Middle frontal gyrus (tissue), 1 donor: ENCODE measurements around the gene HES3.
"Not testable (repeated sequence)": the region's sequence is repeated elsewhere in the genome, so short reads cannot be mapped to it uniquely, and the experiment has no call there.

Experiments
- DNase-seq: peaks from one replicate; pipeline ENCODE4 v3.0.0-alpha.2; 2015; ENCODE audit warnings: low spot score; ENCODE audit errors: extremely low spot score

The HES3 gene

GRCh38 chr1:6218375-6219164 lies 25.4 kb upstream of the HES3 start:
- DNase-seq, result no peak

DNA sequence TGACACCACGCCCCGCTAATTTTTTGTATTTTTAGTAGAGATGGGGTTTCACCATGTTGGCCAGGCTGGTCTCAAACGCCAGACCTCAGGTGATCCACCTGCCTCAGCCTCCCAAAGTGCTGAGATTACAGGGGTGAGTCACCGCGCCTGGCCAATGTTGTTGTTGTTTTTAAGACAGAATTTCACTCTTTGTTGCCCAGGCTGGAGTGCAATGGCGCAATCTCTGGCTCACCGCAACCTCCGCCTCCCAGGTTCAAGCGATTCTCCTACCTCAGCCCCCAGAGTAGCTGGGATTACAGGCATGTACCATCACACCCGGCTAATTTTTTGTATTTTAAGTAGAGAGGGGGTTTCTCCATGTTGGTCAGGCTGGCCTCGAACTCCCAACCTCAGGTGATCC lies 24.3 kb upstream of the HES3 start:
- not testable (repeated sequence) for DNase-seq

DNA sequence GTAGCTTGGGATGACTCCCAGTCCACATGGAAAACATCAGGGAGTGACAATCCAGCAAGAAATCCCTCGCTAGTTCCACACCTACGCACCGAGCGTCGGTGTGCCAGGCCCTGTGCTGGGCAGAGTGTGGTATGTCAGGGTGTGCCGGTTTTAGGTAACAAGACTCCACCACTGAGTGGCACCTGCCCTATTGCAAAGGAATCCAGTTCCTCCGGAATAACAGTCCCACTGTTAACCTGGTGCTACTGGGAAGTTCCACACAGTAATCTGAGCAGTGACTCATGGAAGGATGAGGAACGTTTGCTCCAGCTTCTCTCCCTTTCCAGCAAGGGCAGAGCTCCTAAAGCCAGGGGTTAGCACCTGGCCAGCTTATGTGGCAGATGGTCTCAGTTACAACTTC lies 23.7 kb upstream of the HES3 start:
- DNase-seq, result no peak

DNA sequence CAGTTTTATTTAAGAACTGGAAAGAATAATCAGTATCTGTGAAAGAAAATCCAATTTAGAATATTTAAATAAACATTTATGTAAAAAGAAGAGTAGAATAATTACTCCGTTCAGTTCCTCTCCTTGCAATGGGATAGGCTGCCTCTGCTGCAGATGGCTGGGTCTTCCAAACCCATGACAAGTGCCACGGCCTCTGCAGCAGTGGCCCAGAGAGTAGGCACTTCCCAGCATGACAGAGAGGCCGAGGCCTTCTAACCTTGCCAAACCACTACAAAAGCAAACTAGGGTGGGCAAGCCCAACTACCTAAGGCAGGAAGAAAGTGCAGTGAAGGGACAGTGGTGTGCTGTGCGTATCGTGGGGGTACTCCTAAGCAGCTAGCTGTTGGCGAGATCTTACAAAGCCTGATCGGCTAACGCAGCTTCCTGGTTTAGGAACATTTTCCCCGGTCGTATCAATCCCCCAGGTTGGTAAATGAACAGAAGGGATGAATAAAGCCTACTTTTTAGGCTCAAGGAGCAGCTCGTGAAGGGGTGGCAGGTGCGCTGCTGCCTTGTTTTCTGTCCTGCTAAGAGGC lies 22.7 kb upstream of the HES3 start:
- no peak for DNase-seq

DNA sequence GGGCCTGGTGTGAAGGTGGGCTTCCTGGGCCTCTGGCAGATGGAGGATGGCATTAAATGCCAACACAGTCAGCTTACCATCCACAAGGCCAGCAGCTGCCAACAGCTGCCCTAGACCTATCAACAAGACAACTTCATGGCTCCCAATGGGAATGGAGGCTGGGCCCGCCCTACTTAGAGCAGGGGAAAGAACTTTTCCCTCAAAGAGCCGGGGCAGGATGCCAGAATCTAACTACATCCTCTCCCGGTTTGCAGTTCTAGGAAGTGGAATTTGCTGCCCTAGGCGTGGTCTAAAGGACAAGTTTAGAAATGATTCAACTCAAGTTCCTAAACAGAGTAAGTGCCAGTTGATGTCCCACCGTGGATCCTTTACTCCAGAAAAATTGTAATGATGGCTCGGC lies 21.3 kb upstream of the HES3 start:
- no peak for DNase-seq

GRCh38 chr1:6223617-6224016 lies 20.4 kb upstream of the HES3 start:
- no peak for DNase-seq

- DNase-seq, result no peak
These were observed 19.3 kb upstream of the HES3 start for GRCh38 chr1:6224718-6225117.

DNA sequence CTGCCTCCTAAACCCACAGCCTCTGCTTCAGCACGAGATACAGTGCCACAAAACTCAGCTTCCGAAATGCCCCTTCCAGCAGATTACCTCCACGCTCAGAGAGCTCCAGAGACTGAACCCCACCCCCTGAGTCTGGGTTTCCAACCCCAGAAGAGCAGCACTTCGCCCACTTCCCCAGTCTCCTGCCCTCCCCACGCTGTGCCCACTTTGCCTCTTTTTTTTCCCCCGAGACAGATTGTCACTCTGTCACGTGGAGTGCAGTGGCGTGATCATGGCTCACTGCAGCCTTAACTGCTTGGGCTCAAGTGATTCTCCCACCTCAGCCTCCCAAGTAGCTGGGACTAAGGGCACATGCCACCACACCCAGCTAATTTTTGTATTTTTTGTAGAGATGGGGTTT lies 18.3 kb upstream of the HES3 start:
- DNase-seq, result no peak

DNA sequence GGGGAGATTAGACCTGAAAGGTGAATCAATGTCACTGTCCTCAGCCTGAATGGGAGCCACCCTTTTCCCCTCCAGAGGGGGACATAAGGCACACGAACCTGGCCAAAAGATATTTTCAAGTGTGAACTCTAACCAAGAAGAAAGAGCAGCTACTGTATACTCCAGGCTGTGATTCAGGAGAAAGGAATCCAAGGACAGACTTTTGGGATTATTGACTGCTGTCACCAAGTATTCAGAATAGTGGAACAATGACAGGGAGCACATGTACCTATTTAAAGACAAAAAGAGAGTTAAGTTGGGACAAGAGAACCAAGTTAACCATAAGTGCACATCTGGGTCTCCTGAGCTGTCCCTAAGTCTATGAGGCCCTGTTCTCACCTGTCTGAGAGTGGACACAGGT lies 10.6 kb upstream of the HES3 start:
- no peak for DNase-seq

- DNase-seq, result no peak
These were observed 9.3 kb upstream of the HES3 start for GRCh38 chr1:6234502-6235295.

GRCh38 chr1:6235296-6235677 lies 8.7 kb upstream of the HES3 start:
- DNase-seq, result no peak

DNA sequence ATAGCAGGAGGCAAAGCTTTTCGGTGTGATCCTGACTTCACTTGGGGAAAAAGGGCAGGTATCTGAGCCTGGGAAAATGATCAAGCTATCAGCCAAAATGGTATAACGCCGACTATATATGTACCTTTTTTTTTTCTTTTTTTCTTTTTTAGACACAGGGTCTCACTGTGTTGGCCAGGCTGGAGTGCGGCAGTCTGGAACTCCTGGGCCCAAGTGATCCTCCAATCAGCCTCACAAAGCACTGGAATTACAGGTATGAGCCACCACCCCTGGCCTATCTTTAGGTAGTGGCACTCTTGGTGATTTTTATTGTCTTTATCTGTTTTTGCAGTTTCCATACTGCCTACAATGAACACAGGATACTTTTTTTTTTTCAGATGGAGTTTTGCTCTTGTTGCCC lies 6.9 kb upstream of the HES3 start:
- no peak for DNase-seq

DNA sequence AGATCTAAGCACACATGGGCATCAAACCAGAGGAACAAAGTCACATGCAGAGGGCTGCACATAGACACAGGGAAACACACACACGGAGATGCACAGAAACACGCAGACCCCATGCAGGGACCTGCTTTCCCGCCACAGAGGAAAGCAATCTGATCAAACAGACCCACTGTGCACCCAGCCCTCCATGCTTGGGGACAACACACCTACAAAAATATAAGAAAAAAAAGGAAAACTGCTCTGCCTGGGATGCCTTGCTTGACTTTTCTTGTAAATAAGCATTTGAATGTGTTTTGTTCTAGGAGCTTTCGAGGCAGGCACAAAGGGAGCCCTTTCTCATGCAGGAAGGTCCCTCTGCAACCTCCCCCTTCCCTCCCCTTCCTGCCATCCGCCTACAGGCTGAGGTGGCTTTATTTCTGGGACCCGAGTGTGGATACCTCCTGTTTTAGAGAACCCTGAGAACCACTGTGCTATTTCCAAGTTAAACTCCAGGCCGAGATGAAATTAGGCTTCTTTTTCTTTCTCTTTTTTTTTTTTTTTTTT lies 4.7 kb upstream of the HES3 start:
- no peak for DNase-seq

DNA sequence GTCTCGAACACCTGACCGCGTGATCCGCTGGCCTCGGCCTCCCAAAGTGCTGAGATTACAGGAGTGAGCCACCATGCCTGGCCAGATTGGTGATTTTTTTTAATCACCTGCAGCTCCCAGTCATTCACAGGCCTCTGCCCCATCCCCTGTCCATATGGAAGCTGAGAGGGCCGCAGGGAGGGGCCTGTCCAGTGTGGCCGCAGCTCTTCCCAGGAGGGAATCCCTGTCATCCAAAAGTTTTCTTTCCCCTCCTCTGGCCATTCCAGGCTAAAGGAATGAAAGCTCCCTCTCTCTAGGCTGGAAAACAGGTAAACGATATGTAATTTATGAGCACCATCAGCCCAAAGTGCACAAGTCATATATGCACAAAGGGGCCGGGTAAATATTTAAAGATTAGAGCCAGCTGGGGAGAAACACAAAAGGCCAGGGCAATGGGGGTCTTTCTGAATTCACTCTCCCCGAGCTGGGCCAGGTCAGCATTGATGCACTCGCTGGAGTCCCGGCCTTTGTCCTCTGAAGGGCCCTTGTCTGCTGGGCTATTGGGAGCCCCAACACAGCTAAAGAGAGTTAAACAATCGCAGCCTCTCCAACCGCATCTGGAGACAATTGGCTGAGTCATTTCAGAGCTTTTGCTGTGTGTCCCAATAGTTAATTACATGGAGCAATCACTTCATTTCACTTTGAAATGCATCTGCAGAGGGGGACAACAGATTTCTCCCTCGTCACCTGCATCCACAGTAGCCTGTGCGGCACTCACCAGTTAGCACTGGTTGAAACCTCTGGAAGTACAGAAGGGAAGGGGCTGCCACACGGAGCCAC lies 3.8 kb upstream of the HES3 start:
- no peak for DNase-seq

GRCh38 chr1:6241107-6241886 lies 2.7 kb upstream of the HES3 start:
- no peak for DNase-seq

DNA sequence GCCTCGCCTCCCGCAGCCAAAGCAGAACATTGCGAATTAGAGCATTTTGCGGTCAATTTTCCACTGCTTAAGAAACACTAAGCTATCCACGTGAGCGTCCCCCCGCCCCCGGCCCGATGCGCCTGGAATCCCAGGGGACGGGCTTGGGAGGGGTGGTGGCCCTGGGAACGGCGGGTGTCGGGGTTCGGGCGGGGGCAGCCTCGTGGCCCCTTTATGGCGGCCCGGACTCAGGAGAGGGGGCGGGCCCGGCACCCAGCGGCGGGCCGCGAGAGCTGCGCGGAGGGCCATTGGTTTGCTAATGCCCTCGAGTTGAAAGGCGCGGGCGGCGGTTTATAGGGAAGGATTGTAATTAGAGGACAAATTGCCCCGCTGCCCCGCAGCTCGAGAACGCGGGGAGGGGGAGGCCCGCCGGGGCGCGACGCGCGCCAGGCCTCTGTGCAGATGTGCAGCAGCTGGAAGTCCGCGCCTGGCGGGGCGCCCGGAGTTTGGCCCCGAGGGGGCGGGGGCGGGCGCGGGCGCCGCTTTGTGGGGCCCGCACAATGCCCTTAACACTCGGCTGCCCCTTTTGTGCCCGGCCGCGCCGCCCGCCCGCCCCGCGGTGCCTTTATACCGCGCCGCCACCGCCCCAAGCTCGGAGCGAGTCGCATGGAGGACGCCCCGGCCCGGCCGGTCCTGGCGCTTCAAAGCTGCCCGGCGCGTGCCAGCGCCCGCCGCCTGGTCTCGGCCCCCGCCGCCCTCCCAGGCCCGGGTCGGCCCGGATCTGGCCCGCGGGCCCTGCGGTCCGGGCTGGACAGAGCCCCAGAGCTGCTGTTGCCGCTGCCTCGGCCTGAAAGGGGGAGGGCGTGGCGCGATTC lies 1.9 kb upstream of the HES3 start:
- no peak for DNase-seq

DNA sequence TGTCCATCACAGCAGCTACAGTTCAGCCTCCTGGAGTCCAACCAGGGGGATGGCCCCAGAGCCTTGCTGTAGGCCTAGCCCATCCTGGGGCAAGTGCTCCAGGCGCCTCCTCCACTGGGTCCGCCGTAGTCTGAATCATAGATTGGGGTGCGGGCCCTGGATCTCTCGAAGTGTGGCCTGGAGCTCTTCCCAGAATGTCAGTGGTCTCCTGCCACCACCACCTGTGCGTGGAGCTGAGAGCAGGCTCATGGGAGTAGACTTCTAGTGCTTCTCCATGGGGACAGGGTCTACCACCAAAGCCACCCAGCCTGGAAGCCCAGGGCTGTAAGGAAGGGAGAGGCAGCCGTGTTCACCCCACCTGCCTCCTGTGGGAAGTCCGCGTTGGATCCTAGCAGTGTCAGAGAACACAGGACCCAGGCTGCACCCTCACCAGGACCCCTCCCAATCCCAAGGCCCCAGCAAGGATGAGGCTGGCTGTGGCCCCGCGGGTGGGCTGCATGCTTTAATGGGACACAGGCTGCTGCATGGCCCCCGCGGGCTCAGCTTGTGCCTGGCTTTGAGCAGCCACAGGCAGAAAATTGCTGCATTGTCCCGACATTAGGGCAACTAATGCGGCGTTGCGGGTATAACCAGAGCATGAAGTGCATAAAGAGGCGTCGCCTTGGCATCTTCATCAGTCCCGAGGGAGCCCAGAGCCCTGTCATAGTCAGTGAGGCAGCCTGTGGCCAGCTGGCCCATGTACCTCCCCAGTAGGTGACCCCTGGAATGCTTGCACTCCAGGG lies 735 bp upstream of the HES3 start:
- no peak for DNase-seq

GRCh38 chr1:6244401-6245049 lies 546 bp downstream of the HES3 start:
- DNase-seq, result no peak
